Measurements from ENCODE around the gene KPNB1.

The KPNB1 gene

GRCh38 chr17:47622180-47622549, 27.6 kb upstream of the KPNB1 start:
- H3K27me3 Mint-ChIP-seq (ENCODE audit: low read depth): no peaks in the 10 kb centered on the region
- peaks cover 23% of the 10 kb centered on the region for H3K4me1 Mint-ChIP-seq
- TF ChIP-seq CTCF (IDR thresholded peaks at IDR 0.05; ENCODE audit: unreplicated experiment in 3 of 3): no peak
- H3K36me3 Mint-ChIP-seq (ENCODE audit: low read depth): peaks cover 58% of the 10 kb centered on the region
- H3K27ac Mint-ChIP-seq: peak overlapping the region; percentile 68 to 92 (median 72)
- H3K4me3 Mint-ChIP-seq: no peak overlapping the region
- H3K9me3 Mint-ChIP-seq: no peaks in the 10 kb centered on the region

- H3K4me3 Mint-ChIP-seq: no peak overlapping the region
- peaks cover 23% of the 10 kb centered on the region for H3K4me1 Mint-ChIP-seq
Observed at GRCh38 chr17:47624727-47625068, 25.0 kb upstream of the KPNB1 start.

GRCh38 chr17:47628014-47628566, 21.6 kb upstream of the KPNB1 start:
- no peak for TF ChIP-seq CTCF (IDR thresholded peaks at IDR 0.05; ENCODE audit: unreplicated experiment in 3 of 3)
- Mint-ChIP-seq H3K27me3 (ENCODE audit: low read depth) (no peaks in the 10 kb centered on the region), H3K4me1 (no peaks in the 10 kb centered on the region), H3K27ac (no peak overlapping the region), H3K4me3 (no peak overlapping the region), H3K9me3 (no peaks in the 10 kb centered on the region), H3K36me3 (ENCODE audit: low read depth) (peaks cover 26% of the 10 kb centered on the region)

More at GRCh38 chr17:47624727-47625068, 25.0 kb upstream of the KPNB1 start:
- Mint-ChIP-seq H3K36me3 (ENCODE audit: low read depth) (peaks cover 41% of the 10 kb centered on the region), H3K9me3 (no peaks in the 10 kb centered on the region), H3K27me3 (ENCODE audit: low read depth) (no peaks in the 10 kb centered on the region), H3K27ac (peak overlapping the region in 1 of 3 experiments; percentile 42)
- no peak for TF ChIP-seq CTCF (IDR thresholded peaks at IDR 0.05; ENCODE audit: unreplicated experiment in 3 of 3)

- no peaks in the 10 kb centered on the region for H3K9me3 Mint-ChIP-seq
- no peak overlapping the region for H3K4me3 Mint-ChIP-seq
- no peaks in the 10 kb centered on the region for H3K27me3 Mint-ChIP-seq (ENCODE audit: low read depth)
- peaks cover 18% of the 10 kb centered on the region for H3K36me3 Mint-ChIP-seq (ENCODE audit: low read depth)
- no peak overlapping the region for H3K27ac Mint-ChIP-seq
- TF ChIP-seq CTCF (IDR thresholded peaks at IDR 0.05; ENCODE audit: unreplicated experiment in 3 of 3): no peak
- H3K4me1 Mint-ChIP-seq: no peaks in the 10 kb centered on the region
Observed at GRCh38 chr17:47629826-47630225, 19.9 kb upstream of the KPNB1 start.

GRCh38 chr17:47630614-47631013, 19.1 kb upstream of the KPNB1 start:
- H3K9me3 Mint-ChIP-seq: no peaks in the 10 kb centered on the region
- H3K27ac Mint-ChIP-seq: no peak overlapping the region
- no peak overlapping the region for H3K4me3 Mint-ChIP-seq
- no peak for TF ChIP-seq CTCF (IDR thresholded peaks at IDR 0.05; ENCODE audit: unreplicated experiment in 3 of 3)
- H3K36me3 Mint-ChIP-seq (ENCODE audit: low read depth): peaks cover 13% of the 10 kb centered on the region
- H3K27me3 Mint-ChIP-seq (ENCODE audit: low read depth): no peaks in the 10 kb centered on the region
- H3K4me1 Mint-ChIP-seq: no peaks in the 10 kb centered on the region

- Mint-ChIP-seq H3K27ac (no peak overlapping the region), H3K27me3 (ENCODE audit: low read depth) (no peaks in the 10 kb centered on the region), H3K4me1 (no peaks in the 10 kb centered on the region), H3K4me3 (no peak overlapping the region), H3K9me3 (no peaks in the 10 kb centered on the region), H3K36me3 (ENCODE audit: low read depth) (peaks cover 16% of the 10 kb centered on the region)
- no peak for TF ChIP-seq CTCF (IDR thresholded peaks at IDR 0.05; ENCODE audit: unreplicated experiment in 3 of 3)
Observed at GRCh38 chr17:47632991-47633390, 16.7 kb upstream of the KPNB1 start.
